NB4 (cell line): Measurements from ENCODE around the gene QRICH1.

Experiments used
- POLR2A ChIP-seq: IDR thresholded peaks from 2 replicates; pipeline ENCODE4 v1.6.1; 2011; ENCODE audit warnings: mild to moderate bottlenecking; ENCODE audit not compliant: insufficient read length; ENCODE audit errors: extremely low read depth
- TF ChIP-seq, protein P1 (sequence below): IDR thresholded peaks from one replicate; pipeline ENCODE4 v1.5.1; 2012; ENCODE audit warnings: low read depth, low read length

DNA sequence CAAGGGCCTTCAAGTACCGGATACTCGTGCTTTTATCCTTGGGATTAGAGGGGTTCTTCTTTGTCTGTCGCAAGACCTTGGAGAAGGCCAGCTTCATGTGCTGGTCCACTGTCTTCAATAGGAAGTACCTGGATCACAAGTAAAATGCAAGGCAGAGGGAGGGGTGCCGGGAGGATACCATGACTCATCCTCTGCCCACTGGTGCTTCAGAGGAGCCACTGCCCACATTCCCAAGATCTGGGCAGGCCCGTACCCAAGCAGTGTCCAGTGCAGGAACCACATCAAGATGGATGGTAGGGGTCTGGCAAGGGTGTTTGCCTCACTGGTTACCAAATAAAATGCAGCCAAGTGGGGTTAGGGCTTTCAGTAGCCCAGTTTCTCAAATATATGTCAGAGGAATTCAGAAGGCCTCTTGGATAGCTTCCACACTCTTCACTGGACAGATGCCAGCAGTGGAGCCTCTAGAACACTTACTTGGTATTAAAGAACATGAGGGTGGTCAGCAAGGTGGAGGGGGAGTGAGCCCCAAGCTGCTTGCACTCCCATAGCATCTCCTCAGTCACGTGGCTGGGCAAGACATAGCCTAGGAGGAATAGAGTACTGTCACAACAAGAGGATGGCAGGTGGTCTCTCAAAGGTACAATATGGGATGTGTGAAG, 61.1 kb downstream of the QRICH1 start:
- TF ChIP-seq, protein P1, sequence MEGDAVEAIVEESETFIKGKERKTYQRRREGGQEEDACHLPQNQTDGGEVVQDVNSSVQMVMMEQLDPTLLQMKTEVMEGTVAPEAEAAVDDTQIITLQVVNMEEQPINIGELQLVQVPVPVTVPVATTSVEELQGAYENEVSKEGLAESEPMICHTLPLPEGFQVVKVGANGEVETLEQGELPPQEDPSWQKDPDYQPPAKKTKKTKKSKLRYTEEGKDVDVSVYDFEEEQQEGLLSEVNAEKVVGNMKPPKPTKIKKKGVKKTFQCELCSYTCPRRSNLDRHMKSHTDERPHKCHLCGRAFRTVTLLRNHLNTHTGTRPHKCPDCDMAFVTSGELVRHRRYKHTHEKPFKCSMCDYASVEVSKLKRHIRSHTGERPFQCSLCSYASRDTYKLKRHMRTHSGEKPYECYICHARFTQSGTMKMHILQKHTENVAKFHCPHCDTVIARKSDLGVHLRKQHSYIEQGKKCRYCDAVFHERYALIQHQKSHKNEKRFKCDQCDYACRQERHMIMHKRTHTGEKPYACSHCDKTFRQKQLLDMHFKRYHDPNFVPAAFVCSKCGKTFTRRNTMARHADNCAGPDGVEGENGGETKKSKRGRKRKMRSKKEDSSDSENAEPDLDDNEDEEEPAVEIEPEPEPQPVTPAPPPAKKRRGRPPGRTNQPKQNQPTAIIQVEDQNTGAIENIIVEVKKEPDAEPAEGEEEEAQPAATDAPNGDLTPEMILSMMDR = no peak
- TF ChIP-seq POLR2A = no peak
